KMS-11 (cell line): ENCODE measurements around the gene ADD3.

Experiments used
- H2AFZ ChIP-seq: fragments of 200-600 bp; sonication (generic); 2 replicates; pipeline ENCODE4 v1.6.1; 2016; ENCODE audit warnings: antibody characterized with exemption, mixed run types, low read depth
- H3K27ac ChIP-seq: fragments of 200-600 bp; sonication (generic); 2 replicates; pipeline ENCODE4 v1.6.1; 2016; ENCODE audit warnings: mild to moderate bottlenecking, mixed run types
- H3K27me3 ChIP-seq: fragments of 200-600 bp; sonication (generic); 2 replicates; pipeline ENCODE4 v1.6.1; 2017; ENCODE audit warnings: mild to moderate bottlenecking, low read depth, mixed run types, moderate library complexity; ENCODE audit not compliant: insufficient read depth
- H3K36me3 ChIP-seq: fragments of 200-600 bp; sonication (generic); 2 replicates; pipeline ENCODE4 v1.6.1; 2017; ENCODE audit warnings: mild to moderate bottlenecking, mixed run types; ENCODE audit not compliant: insufficient read depth
- H3K4me1 ChIP-seq: fragments of 200-600 bp; sonication (generic); 2 replicates; pipeline ENCODE4 v1.6.1; 2016; ENCODE audit warnings: mild to moderate bottlenecking, low read depth, mixed run types; ENCODE audit not compliant: poor library complexity, severe bottlenecking
- H3K4me2 ChIP-seq: fragments of 200-600 bp; sonication (generic); 2 replicates; pipeline ENCODE4 v1.7.0; 2016; ENCODE audit warnings: mild to moderate bottlenecking, mixed run types
- H3K4me3 ChIP-seq: fragments of 200-600 bp; sonication (generic); IDR thresholded peaks from 2 replicates; pipeline ENCODE4 v1.6.1; 2017; ENCODE audit warnings: low read depth, low read length, mixed read lengths; ENCODE audit not compliant: insufficient read depth
- H3K79me2 ChIP-seq: fragments of 200-600 bp; sonication (generic); 2 replicates; pipeline ENCODE4 v1.6.1; 2016; ENCODE audit warnings: low read depth, mixed run types; ENCODE audit not compliant: insufficient read depth
- H3K9ac ChIP-seq: fragments of 200-600 bp; sonication (generic); 2 replicates; pipeline ENCODE4 v1.6.1; 2016; ENCODE audit warnings: mild to moderate bottlenecking, mixed run types
- H4K20me1 ChIP-seq: fragments of 200-600 bp; sonication (generic); 2 replicates; pipeline ENCODE4 v1.6.1; 2016; ENCODE audit warnings: mild to moderate bottlenecking, mixed run types; ENCODE audit not compliant: insufficient read depth
- TF ChIP-seq, protein P1 (sequence below): fragments of 200-600 bp; sonication (generic); conservative IDR thresholded peaks from 2 replicates; pipeline ENCODE4 v1.6.1; 2017; ENCODE audit warnings: low read depth, mild to moderate bottlenecking, antibody characterized with exemption, low read length, moderate library complexity, mixed read lengths

The ADD3 gene

DNA sequence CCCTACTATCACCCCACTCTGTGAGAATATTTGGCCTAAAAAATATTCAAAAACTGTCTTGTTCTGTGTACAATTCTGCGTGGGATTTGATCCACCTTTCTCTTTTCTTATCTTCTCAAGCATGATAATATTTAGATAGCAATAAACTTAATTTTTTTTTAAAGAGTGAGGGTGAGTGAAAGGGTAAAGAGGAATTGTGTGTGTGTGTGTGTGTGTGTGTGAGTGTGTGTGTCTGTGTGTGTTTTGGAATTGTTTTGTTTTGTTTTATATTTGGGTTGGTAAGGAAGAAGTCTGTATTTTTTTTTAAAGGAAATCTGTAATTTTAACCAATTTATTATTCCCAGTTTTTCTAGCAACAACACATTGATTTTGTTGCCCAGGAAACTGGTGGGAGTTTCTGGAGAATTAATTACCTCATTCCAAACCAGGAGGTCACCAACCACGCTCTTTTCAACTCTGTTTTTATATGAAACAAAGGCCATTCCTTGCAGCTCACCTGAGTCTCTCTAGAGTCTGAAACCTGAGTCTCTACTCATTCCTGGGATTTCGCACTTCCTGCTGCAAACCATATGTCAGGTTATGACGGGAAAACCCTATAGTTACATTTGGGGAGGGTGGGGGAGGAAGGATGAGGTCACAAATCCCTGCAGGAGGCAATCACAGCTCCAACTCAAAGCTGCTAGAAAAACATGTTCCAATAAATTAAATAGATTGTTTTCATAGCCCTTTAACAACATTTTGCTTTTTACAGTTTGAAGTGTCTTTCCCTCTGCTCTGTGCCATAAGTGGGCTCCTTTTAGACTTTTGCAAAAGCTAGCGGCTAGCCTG, 46.4 kb upstream of the ADD3 start:
- Histone ChIP-seq H3K79me2 (no peaks in the 10 kb centered on the region), H3K27me3 (no peaks in the 10 kb centered on the region), H3K4me3 (no peak overlapping the region), H3K4me1 (peaks cover 6% of the 10 kb centered on the region), H3K9ac (no peak overlapping the region), H3K27ac (no peak overlapping the region), H3K4me2 (no peak overlapping the region), H4K20me1 (no peaks in the 10 kb centered on the region), H3K36me3 (no peaks in the 10 kb centered on the region), H2AFZ (no peak overlapping the region)
- TF ChIP-seq, protein P1, sequence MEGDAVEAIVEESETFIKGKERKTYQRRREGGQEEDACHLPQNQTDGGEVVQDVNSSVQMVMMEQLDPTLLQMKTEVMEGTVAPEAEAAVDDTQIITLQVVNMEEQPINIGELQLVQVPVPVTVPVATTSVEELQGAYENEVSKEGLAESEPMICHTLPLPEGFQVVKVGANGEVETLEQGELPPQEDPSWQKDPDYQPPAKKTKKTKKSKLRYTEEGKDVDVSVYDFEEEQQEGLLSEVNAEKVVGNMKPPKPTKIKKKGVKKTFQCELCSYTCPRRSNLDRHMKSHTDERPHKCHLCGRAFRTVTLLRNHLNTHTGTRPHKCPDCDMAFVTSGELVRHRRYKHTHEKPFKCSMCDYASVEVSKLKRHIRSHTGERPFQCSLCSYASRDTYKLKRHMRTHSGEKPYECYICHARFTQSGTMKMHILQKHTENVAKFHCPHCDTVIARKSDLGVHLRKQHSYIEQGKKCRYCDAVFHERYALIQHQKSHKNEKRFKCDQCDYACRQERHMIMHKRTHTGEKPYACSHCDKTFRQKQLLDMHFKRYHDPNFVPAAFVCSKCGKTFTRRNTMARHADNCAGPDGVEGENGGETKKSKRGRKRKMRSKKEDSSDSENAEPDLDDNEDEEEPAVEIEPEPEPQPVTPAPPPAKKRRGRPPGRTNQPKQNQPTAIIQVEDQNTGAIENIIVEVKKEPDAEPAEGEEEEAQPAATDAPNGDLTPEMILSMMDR, result no peak

DNA sequence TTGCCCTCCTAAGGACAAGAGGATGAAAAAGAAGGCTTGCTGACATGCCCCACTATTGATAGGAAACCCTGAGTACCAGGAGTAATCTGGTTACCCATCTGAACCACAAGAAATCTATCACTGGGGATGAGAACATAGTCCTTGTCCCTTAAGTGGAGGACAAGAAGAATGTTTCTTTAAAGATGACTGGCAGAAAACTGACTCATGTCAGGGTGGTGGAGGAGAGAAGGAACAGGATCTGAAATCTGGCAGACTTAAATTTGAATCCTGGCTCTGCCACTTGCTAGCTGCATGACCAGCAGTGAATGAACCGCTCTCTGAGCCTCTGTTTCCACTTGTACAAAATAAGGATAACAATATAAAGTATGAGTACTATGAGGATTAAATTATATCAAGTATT, 45.5 kb upstream of the ADD3 start:
- Histone ChIP-seq H2AFZ (no peak overlapping the region), H3K4me3 (no peak overlapping the region), H3K4me1 (peaks cover 6% of the 10 kb centered on the region), H3K27ac (no peak overlapping the region), H3K27me3 (no peaks in the 10 kb centered on the region), H3K9ac (no peak overlapping the region), H3K79me2 (no peaks in the 10 kb centered on the region), H3K4me2 (no peak overlapping the region), H4K20me1 (no peaks in the 10 kb centered on the region), H3K36me3 (no peaks in the 10 kb centered on the region)
- TF ChIP-seq, protein P1, result no peak

DNA sequence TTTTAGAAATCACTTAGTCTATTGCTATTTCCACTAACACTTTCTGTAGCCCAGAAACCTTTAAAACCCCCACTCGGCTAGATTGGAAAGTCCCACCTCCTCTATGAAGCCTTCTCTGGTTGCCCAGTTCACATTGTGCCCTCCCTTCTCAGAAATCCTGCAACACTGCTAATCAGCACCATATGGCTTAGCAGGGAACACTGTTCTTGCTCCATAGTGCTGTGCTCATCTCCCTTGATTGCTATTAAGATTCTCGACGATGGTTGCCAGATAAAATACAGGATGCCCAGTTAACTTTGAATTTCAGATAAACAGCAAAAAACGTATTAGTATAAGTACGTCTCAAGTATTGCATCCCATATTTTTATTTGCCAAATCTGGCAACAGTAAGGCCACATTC, 44.3 kb upstream of the ADD3 start:
- H3K4me2 ChIP-seq, result no peak overlapping the region
- H2AFZ ChIP-seq, result no peak overlapping the region
- no peak overlapping the region for H3K4me3 ChIP-seq
- H3K27me3 ChIP-seq, result no peaks in the 10 kb centered on the region
- no peaks in the 10 kb centered on the region for H4K20me1 ChIP-seq
- no peak overlapping the region for H3K27ac ChIP-seq
- peaks cover 6% of the 10 kb centered on the region for H3K4me1 ChIP-seq
- TF ChIP-seq, protein P1, result no peak
- no peaks in the 10 kb centered on the region for H3K79me2 ChIP-seq
- no peaks in the 10 kb centered on the region for H3K36me3 ChIP-seq
- no peak overlapping the region for H3K9ac ChIP-seq

DNA sequence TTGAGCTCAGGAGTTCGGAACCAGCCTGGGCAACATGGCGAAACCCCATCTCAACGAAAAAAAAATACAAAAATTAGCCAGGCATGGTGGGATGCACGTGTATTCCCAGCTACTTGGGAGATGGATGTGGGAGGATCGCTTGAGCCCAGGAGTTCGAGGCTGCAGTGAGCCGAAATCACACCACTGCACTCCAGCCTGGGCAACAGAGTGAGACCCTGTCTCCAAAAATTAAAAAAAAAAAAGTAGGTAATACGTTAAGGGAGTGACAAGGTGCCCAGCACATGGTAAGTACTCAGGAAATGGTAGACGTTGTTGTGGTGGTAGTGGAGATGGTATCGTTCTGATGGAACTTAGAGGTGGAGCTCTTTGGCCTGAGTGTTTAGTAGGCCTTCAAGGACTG, 43.5 kb upstream of the ADD3 start:
- Histone ChIP-seq H3K4me2 (no peak overlapping the region), H3K4me1 (peaks cover 6% of the 10 kb centered on the region)
- TF ChIP-seq, protein P1, result no peak

More for the DNA sequence above, 43.5 kb upstream of the ADD3 start:
- no peaks in the 10 kb centered on the region for H3K27me3 ChIP-seq
- no peak overlapping the region for H2AFZ ChIP-seq
- H3K4me3 ChIP-seq, result no peak overlapping the region
- H3K9ac ChIP-seq, result no peak overlapping the region
- no peaks in the 10 kb centered on the region for H3K79me2 ChIP-seq
- no peaks in the 10 kb centered on the region for H3K36me3 ChIP-seq
- no peaks in the 10 kb centered on the region for H4K20me1 ChIP-seq
- H3K27ac ChIP-seq, result no peak overlapping the region
